Subcutaneous adipose tissue (tissue), 4 donors: Measurements from ENCODE around the gene GAB1. TPM values are rescaled to one million over a fixed set of nuclear protein-coding genes. Genes with fewer than 3 reads are reported as not detected.

Source experiments
- CTCF ChIP-seq: fragments of 450-650 bp; IDR thresholded peaks from one replicate; pipeline ENCODE4 v1.5.1; 2016; ENCODE audit warnings: low read depth, mild to moderate bottlenecking, control low read depth, antibody characterized with exemption, moderate library complexity
- total RNA-seq, 4 donors: library from RNA; depleted of rRNA; stranded (reverse); fragments of >200 nt; gene quantifications; one replicate each; pipeline ENCODE4 v1.1.0, GENCODE V29; 2016

GAB1 gene
- total RNA-seq, 4 donors from 2014 or later = 21.8 to 41.3 (median 31.7) TPM

- no peak for TF ChIP-seq CTCF
Observed at GRCh38 chr4:143420227-143420626, 83.6 kb downstream of the GAB1 start.

- no peak for TF ChIP-seq CTCF
Observed at GRCh38 chr4:143421609-143422008, 84.9 kb downstream of the GAB1 start.

- TF ChIP-seq CTCF = no peak
Observed at GRCh38 chr4:143424276-143424675, 87.6 kb downstream of the GAB1 start.

DNA sequence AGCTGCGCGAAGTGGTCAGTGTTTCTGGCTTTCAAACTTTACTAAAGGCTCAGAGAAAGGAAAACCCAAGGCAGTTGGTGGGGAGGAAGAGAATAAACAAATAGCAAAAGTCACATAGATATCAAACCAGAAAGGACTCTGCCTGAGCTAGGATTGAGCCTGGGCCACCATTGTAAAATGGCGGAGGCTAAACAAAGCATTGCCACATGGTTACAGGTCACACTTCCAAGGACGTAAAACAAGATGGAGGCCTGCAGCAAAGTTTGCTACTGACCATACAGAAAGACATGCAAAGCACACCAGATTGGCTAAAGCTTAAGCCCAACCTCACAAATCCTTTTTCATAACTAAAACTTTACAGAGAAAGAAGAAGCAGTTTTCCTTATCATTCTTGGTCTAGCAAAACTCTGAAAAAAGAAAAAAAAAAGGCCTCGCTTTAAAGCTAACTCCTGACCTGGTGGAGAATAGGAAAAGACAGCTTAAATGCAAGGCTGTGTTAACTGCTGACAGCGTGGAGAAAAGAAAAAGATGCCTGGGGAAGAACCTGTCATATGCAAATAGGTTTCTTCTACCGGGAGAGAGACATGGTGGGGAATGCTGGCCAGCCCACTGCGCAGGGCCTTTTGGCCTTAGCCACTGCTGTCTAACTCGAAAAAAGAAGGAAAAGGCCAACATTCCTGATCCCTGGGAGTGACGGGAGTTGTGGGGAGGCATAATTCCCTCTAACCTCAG lies 95.0 kb downstream of the GAB1 start:
- TF ChIP-seq CTCF = no peak

- no peak for TF ChIP-seq CTCF
Observed at GRCh38 chr4:143432258-143432591, 95.5 kb downstream of the GAB1 start.

DNA sequence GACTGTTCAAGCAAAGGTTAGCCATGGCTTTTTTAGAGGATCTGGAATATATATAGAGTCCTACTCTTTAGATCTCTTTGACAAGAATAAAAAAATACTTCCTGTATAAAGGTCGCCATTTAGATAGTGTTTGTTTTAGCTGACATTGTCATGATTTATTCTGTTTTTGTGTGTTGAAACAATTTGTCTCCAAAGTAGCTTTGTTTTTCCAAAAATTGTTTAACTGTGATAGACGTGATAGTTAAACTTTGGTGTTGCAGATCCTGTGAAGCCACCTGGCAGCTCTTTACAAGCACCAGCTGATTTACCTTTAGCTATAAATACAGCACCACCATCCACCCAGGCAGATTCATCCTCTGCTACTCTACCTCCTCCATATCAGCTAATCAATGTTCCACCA lies 96.6 kb downstream of the GAB1 start:
- TF ChIP-seq CTCF = no peak

- TF ChIP-seq CTCF = no peak
Observed at GRCh38 chr4:143435955-143436354, 99.3 kb downstream of the GAB1 start.
